Activated CD8-positive, alpha-beta memory T cell treated with anti-CD3 and anti-CD28 coated beads, Interleukin-2, amount 50 U/mL, for 4 hours (primary cell): Measurements from ENCODE around the gene AMIGO2.

Experiments
- DNase-seq: peaks from one replicate; pipeline ENCODE4 v3.0.0-alpha.2; 2020

Gene AMIGO2

GRCh38 chr12:47097276-47097896 lies 17.6 kb upstream of the AMIGO2 start:
- no peak for DNase-seq

GRCh38 chr12:47095446-47096236 lies 15.9 kb upstream of the AMIGO2 start:
- DNase-seq: no peak

- DNase-seq: no peak
Measured at GRCh38 chr12:47094804-47095203, 15.0 kb upstream of the AMIGO2 start.

- DNase-seq: no peak
Measured at GRCh38 chr12:47091009-47091408, 11.2 kb upstream of the AMIGO2 start.

- no peak for DNase-seq
Measured at GRCh38 chr12:47088021-47088944, 8.5 kb upstream of the AMIGO2 start.

GRCh38 chr12:47087088-47087688 lies 7.4 kb upstream of the AMIGO2 start:
- DNase-seq: no peak

GRCh38 chr12:47085815-47086252 lies 6.1 kb upstream of the AMIGO2 start:
- peak; percentile 33 for DNase-seq

GRCh38 chr12:47084172-47084571 lies 4.4 kb upstream of the AMIGO2 start:
- no peak for DNase-seq

- DNase-seq: no peak
Measured at GRCh38 chr12:47082796-47083621, 3.2 kb upstream of the AMIGO2 start.

GRCh38 chr12:47082283-47082682 lies 2.5 kb upstream of the AMIGO2 start:
- no peak for DNase-seq

- DNase-seq: peak; percentile 58
Measured at GRCh38 chr12:47080725-47081502, 1.2 kb upstream of the AMIGO2 start.

GRCh38 chr12:47079981-47080724 lies 394 bp upstream of the AMIGO2 start:
- peak; percentile 48 for DNase-seq

GRCh38 chr12:47078733-47079467 lies 859 bp downstream of the AMIGO2 start:
- DNase-seq: peak; percentile 56

- no peak for DNase-seq
Measured at GRCh38 chr12:47078086-47078395, 1.7 kb downstream of the AMIGO2 start.

GRCh38 chr12:47077206-47078085 lies 2.3 kb downstream of the AMIGO2 start:
- DNase-seq: no peak

- no peak for DNase-seq
Measured at GRCh38 chr12:47075192-47076084, 4.3 kb downstream of the AMIGO2 start.

GRCh38 chr12:47074757-47075156 lies 5.0 kb downstream of the AMIGO2 start:
- DNase-seq: no peak

GRCh38 chr12:47073951-47074350 lies 5.8 kb downstream of the AMIGO2 start:
- no peak for DNase-seq
